IPS DF 6.9 (cell line): ENCODE results near the gene KCNIP2.

Source experiments
- DNase-seq: peaks from one replicate; pipeline ENCODE4 v3.0.0-alpha.2; 2013; ENCODE audit warnings: low read depth, low spot score
- H3K27ac ChIP-seq: one replicate; pipeline ENCODE4 v1.5.1; 2013; ENCODE audit warnings: low read length, control low read depth
- H3K27me3 ChIP-seq: 2 replicates; pipeline ENCODE4 v1.6.1; 2013; ENCODE audit warnings: mild to moderate bottlenecking, low read length; ENCODE audit not compliant: control insufficient read depth, insufficient read depth
- H3K36me3 ChIP-seq: 2 replicates; pipeline ENCODE4 v1.6.1; 2013; ENCODE audit warnings: low read length; ENCODE audit not compliant: control insufficient read depth, insufficient read depth
- H3K4me1 ChIP-seq: 2 replicates; pipeline ENCODE4 v1.6.1; 2013; ENCODE audit warnings: low read length; ENCODE audit not compliant: control insufficient read depth, insufficient read depth
- H3K4me3 ChIP-seq: 2 replicates; pipeline ENCODE4 v1.5.1; 2013; ENCODE audit warnings: mild to moderate bottlenecking, low read length
- H3K9me3 ChIP-seq: 2 replicates; pipeline ENCODE4 v1.6.1; 2013; ENCODE audit warnings: low read length, inconsistent platforms; ENCODE audit not compliant: control insufficient read depth, insufficient read depth
- WGBS: extraction: QIAGEN DNeasy Blood & Tissue Kit; methylation state at CpG from one replicate; pipeline ENCODE4 v1.1.7; 2013; ENCODE audit warnings: mixed read lengths, missing lambda C conversion rate; ENCODE audit not compliant: insufficient read length, insufficient coverage; 5-methylcytosine and 5-hydroxymethylcytosine counted together

Gene KCNIP2

GRCh38 chr10:101782811-101783735, 60.5 kb downstream of the KCNIP2 start, which contains the start of gene NPM3:
Gene NPM3, minus strand, starts transcription at chr10:101783446. Its CDS starts 56 bp downstream, at chr10:101783390.
- peaks cover 15% of the 10 kb centered on the region for H3K4me1 ChIP-seq
- H3K9me3 ChIP-seq: no peaks in the 10 kb centered on the region
- peaks cover 8% of the 10 kb centered on the region; the same call in 1 of the 2 replicates for H3K36me3 ChIP-seq
- no CpG with 5 or more reads among the region's 57 CpGs for WGBS
- H3K4me3 ChIP-seq: peak within 1 kb of the TSS; percentile 98
- H3K27ac ChIP-seq: no peak within 1 kb of the TSS
- H3K27me3 ChIP-seq: peaks cover 3% of the 10 kb centered on the region; the same call in 1 of the 2 replicates
- no peak for DNase-seq

- peaks cover 5% of the 10 kb centered on the region; the same call in 1 of the 2 replicates for H3K36me3 ChIP-seq
- no peak overlapping the region for H3K27ac ChIP-seq
- no peaks in the 10 kb centered on the region for H3K9me3 ChIP-seq
- DNase-seq: no peak
- H3K4me3 ChIP-seq: peak overlapping the region; percentile 98; the same call in 1 of the 2 replicates
- no CpG with 5 or more reads among the region's 17 CpGs for WGBS
- peaks cover 19% of the 10 kb centered on the region for H3K4me1 ChIP-seq
- H3K27me3 ChIP-seq: peaks cover 11% of the 10 kb centered on the region; the same call in 1 of the 2 replicates
These were observed 61.4 kb downstream of the KCNIP2 start for GRCh38 chr10:101781984-101782810.

GRCh38 chr10:101781655-101781983, 62.0 kb downstream of the KCNIP2 start:
- WGBS: no CpG with 5 or more reads among the region's 7 CpGs
- peaks cover 19% of the 10 kb centered on the region for H3K4me1 ChIP-seq
- H3K4me3 ChIP-seq: no peak overlapping the region
- peaks cover 5% of the 10 kb centered on the region; the same call in 1 of the 2 replicates for H3K36me3 ChIP-seq
- peaks cover 17% of the 10 kb centered on the region for H3K27me3 ChIP-seq
- no peaks in the 10 kb centered on the region for H3K9me3 ChIP-seq
- no peak for DNase-seq
- no peak overlapping the region for H3K27ac ChIP-seq

GRCh38 chr10:101780818-101781654, 62.6 kb downstream of the KCNIP2 start:
- H3K4me3 ChIP-seq: no peak overlapping the region
- peaks cover 19% of the 10 kb centered on the region for H3K4me1 ChIP-seq

GRCh38 chr10:101780187-101780817, 63.3 kb downstream of the KCNIP2 start:
- Histone ChIP-seq H3K9me3 (no peaks in the 10 kb centered on the region), H3K27ac (no peak overlapping the region), H3K4me1 (peaks cover 19% of the 10 kb centered on the region), H3K4me3 (no peak overlapping the region), H3K27me3 (peaks cover 22% of the 10 kb centered on the region), H3K36me3 (no peaks in the 10 kb centered on the region)
- DNase-seq: no peak
- no CpG with 5 or more reads among the region's 17 CpGs for WGBS

More at GRCh38 chr10:101780818-101781654, 62.6 kb downstream of the KCNIP2 start:
- H3K27me3 ChIP-seq: peaks cover 20% of the 10 kb centered on the region
- H3K36me3 ChIP-seq: peaks cover 3% of the 10 kb centered on the region; the same call in 1 of the 2 replicates
- no peak for DNase-seq
- WGBS: no CpG with 5 or more reads among the region's 14 CpGs
- no peaks in the 10 kb centered on the region for H3K9me3 ChIP-seq
- H3K27ac ChIP-seq: no peak overlapping the region

GRCh38 chr10:101779544-101780186, 63.9 kb downstream of the KCNIP2 start:
- Histone ChIP-seq H3K27me3 (peaks cover 29% of the 10 kb centered on the region), H3K36me3 (no peaks in the 10 kb centered on the region), H3K4me3 (peak overlapping the region; percentile 51; the same call in 1 of the 2 replicates), H3K4me1 (peaks cover 19% of the 10 kb centered on the region), H3K27ac (no peak overlapping the region), H3K9me3 (no peaks in the 10 kb centered on the region)
- no CpG with 5 or more reads among the region's 51 CpGs for WGBS
- DNase-seq: no peak

GRCh38 chr10:101778781-101779543, 64.6 kb downstream of the KCNIP2 start:
- Histone ChIP-seq H3K4me3 (peak overlapping the region; percentile 51; the same call in 1 of the 2 replicates), H3K36me3 (no peaks in the 10 kb centered on the region), H3K4me1 (peaks cover 19% of the 10 kb centered on the region), H3K27me3 (peaks cover 36% of the 10 kb centered on the region), H3K27ac (no peak overlapping the region), H3K9me3 (no peaks in the 10 kb centered on the region)
- no CpG with 5 or more reads among the region's 58 CpGs for WGBS
- no peak for DNase-seq

GRCh38 chr10:101778151-101778780, 65.3 kb downstream of the KCNIP2 start:
- H3K27me3 ChIP-seq: peaks cover 41% of the 10 kb centered on the region
- WGBS: no CpG with 5 or more reads among the region's 12 CpGs
- no peaks in the 10 kb centered on the region for H3K36me3 ChIP-seq
- H3K9me3 ChIP-seq: no peaks in the 10 kb centered on the region
- H3K4me3 ChIP-seq: no peak overlapping the region; the same call in 1 of the 2 replicates
- H3K27ac ChIP-seq: no peak overlapping the region
- no peak for DNase-seq
- H3K4me1 ChIP-seq: peaks cover 19% of the 10 kb centered on the region
